PC-3 (cell line): ENCODE data around the gene RNF141.

Experiments used
- EZH2 ChIP-seq: fragments of 300-600 bp; sonication (generic); IDR thresholded peaks from one replicate; pipeline ENCODE4 v1.6.1; 2017; ENCODE audit warnings: antibody characterized with exemption, mild to moderate bottlenecking, low read length; ENCODE audit not compliant: unreplicated experiment
- TF ChIP-seq, protein P1 (sequence below): fragments of 300-600 bp; sonication (generic); conservative IDR thresholded peaks from 2 replicates; pipeline ENCODE4 v1.5.1; 2017; ENCODE audit warnings: antibody characterized with exemption, low read depth, mild to moderate bottlenecking, low read length

DNA sequence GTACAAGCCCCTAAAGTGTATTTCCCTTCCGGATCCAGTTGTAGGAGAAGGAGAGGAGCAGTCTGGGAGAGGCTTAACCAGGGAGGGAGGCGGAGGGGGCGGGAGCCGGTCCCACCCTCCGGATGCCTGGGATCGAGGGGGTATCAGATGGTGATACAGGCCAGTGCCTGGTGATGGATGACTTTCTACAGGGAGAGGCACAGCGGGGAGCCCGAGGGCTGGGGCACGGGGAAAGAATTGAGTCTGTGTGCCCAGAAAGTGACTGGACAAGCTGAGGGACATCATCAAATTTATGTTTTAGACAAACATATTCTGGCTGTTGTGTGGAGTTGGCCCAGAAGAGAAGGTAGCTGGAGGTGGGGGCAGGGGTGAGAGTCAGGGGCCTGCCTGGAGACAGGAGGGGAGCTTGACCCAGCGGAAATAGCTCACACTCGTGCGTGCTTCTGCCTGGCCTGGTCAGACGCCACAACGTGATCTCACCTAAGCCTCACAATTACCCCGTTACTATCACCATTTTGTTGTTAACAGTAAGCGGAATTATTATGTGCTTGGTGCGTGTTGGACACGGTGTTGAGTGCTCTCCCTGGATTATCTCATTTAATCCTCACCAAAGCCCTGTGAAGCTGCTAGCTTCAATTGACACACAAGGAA, 43.5 kb downstream of the RNF141 start:
- TF ChIP-seq, protein P1, sequence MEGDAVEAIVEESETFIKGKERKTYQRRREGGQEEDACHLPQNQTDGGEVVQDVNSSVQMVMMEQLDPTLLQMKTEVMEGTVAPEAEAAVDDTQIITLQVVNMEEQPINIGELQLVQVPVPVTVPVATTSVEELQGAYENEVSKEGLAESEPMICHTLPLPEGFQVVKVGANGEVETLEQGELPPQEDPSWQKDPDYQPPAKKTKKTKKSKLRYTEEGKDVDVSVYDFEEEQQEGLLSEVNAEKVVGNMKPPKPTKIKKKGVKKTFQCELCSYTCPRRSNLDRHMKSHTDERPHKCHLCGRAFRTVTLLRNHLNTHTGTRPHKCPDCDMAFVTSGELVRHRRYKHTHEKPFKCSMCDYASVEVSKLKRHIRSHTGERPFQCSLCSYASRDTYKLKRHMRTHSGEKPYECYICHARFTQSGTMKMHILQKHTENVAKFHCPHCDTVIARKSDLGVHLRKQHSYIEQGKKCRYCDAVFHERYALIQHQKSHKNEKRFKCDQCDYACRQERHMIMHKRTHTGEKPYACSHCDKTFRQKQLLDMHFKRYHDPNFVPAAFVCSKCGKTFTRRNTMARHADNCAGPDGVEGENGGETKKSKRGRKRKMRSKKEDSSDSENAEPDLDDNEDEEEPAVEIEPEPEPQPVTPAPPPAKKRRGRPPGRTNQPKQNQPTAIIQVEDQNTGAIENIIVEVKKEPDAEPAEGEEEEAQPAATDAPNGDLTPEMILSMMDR: no peak
- no peak for TF ChIP-seq EZH2
